Activated naive CD4-positive, alpha-beta T cell treated with anti-CD3 and anti-CD28 coated beads, Interleukin-2, amount 50 U/mL, for 72 hours (primary cell): ENCODE data around the gene TM2D3. TPM values are rescaled to one million over a fixed set of nuclear protein-coding genes. Genes with fewer than 3 reads are reported as not detected.
"Not testable (repeated sequence)": the region's sequence is repeated elsewhere in the genome, so short reads cannot be mapped to it uniquely, and the experiment has no call there.

Source experiments
- ATAC-seq, 2 donors: fragments of 150-1000 bp; cut with Tn5 transposase; 2 replicates each; pipeline ENCODE4 v1.10.0; 2021; ENCODE audit warnings: mild to moderate bottlenecking in 2 of 2, moderate library complexity in 2 of 2
- DNase-seq, 2 donors: peaks; one replicate each; pipeline ENCODE4 v3.0.0; 2021 to 2022; ENCODE audit warnings: low spot score in 2 of 2
- H3K27ac Mint-ChIP-seq, 2 donors: one replicate each; pipeline ENCODE4 v1.8.0; 2022; ENCODE audit warnings: mild to moderate bottlenecking in 2 of 2, mixed read lengths in 2 of 2
- H3K36me3 Mint-ChIP-seq, 2 donors: one replicate each; pipeline ENCODE4 v1.8.0; 2022; ENCODE audit warnings: mixed read lengths in 2 of 2
- H3K9me3 Mint-ChIP-seq, 2 donors: one replicate each; pipeline ENCODE4 v1.8.0; 2022; ENCODE audit warnings: mixed read lengths in 2 of 2
- total RNA-seq, 2 donors: library from RNA; stranded (reverse); gene quantifications; one replicate each; pipeline ENCODE4 v1.2.3, GENCODE V29; 2022

TM2D3 gene
- total RNA-seq, 2 donors from 2014 or later, result 33.5 to 56.7 TPM

DNA sequence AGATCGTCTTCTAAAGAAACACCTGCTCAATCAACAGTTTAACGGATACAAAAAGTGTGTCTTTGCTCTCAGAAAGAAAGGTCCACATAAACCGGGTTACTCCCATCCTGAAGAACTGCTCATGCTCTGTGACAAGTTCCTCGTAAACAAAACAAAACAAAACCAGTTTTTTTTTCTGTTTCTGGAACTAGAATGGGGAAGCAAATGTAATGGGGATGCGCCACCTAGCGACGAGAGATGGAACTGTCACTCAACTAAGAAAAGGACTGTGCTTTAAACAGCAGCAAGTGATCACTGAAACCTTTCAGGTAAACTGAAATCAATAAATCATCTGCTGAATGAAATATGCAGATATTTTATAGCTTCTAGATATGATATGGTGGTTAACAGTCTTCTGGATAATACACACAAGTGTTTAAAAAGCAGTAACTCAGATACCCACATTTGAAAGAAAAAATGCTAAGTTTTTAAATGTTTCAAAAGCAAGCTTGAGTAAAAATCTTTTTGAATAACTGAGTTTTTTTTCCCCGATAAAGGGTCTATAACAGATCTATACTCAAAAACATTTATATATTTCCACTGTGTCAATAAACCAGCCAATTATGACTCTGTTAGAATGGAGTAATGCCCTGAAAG lies 10.9 kb downstream of the TM2D3 start:
- ATAC-seq, result peak in 1 of 2 donors; percentile 61

DNA sequence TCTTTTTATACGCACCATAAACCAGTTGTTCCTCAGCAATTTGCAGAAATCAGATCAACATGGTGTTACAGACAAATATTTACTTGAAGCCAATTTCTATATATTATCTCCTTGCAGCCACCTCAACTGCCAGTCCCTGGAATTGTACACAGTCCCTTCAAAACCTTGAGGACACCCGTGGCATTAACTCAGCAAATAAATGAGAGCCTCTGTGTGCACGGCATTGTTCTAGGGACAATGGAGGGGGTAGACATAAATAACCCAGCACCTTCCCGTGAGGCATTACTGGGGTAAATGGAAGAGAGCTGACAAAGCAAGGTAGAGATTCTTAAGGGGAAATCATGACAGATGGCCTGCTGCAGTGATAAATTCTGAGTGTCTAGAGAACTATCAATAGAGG lies 12.5 kb downstream of the TM2D3 start:
- Mint-ChIP-seq H3K9me3 (no peaks in the 10 kb centered on the region), H3K27ac (no peak overlapping the region), H3K36me3 (peaks cover 9 to 13% of the 10 kb centered on the region in 2 donors)
- ATAC-seq (no peak), DNase-seq (no peak)

More for the DNA sequence above, 10.9 kb downstream of the TM2D3 start:
- Mint-ChIP-seq H3K27ac (peak overlapping the region; percentile 69 to 86), H3K9me3 (no peaks in the 10 kb centered on the region), H3K36me3 (peaks cover 9 to 26% of the 10 kb centered on the region in 2 donors)
- DNase-seq, result peak in 1 of 2 donors; percentile 76

DNA sequence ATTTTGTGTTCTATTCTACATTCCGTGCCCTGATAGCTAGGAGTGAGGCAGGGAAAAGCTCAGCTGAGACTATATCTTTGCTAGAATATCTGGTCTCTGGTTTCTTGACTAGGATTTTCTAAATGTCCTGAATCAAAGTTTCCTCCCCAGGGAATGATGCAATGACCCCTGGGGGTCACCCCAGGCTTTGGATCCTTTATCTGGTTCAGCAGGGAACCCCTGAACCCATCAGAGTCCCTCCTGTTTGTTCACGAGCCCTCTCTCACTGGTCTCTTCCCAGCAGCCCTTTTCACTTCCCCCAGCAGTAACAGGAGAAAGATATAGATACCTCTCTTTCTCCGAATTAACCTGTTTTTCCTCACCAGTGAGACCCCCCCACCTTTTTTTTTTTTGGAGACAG lies 14.3 kb downstream of the TM2D3 start:
- H3K27ac Mint-ChIP-seq, result no peak overlapping the region
- ATAC-seq, result no peak
- peaks cover 5 to 13% of the 10 kb centered on the region in 2 donors for H3K36me3 Mint-ChIP-seq
- DNase-seq, result no peak
- H3K9me3 Mint-ChIP-seq, result no peaks in the 10 kb centered on the region

DNA sequence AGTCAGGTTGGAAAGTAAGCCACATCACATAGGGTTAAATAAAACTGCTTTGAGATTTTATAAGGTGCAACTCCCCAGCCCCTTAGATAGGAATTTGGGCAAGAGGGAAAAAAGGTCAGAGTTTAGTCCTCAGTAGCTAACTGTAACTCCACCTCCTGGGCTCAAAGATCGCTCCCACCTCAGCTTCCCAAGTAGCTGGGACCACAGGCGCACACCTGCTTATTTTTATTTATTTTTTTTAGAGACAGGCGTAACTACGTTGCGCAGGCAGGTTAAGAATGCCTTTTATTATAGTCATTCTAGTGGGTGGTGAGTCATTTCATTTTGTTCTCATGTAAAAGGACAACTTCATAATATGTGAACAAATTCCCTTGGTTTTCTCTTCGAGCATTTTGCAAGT lies 14.7 kb downstream of the TM2D3 start:
- DNase-seq, result no peak
- H3K27ac Mint-ChIP-seq, result no peak overlapping the region
- peaks cover 5 to 11% of the 10 kb centered on the region in 2 donors for H3K36me3 Mint-ChIP-seq
- H3K9me3 Mint-ChIP-seq, result no peaks in the 10 kb centered on the region
- no peak for ATAC-seq

DNA sequence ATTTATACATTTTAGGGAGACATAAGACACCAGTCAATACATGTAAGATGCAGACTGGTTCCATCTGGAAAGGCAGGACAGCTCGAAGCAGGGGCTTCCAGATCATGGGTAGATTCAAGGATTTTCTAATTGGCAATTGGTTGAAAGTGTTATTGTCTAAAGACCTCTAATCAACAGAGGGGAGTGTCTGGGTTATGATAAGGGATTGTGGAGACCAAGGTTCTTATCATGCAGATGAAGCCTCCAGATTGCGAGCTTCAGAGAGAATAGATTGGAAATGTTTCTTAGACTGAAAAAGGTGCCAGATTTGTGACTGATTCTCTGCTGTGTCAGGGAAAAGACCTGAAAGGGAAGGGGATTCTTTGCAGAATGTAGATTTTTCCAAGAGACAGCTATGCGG lies 15.1 kb downstream of the TM2D3 start:
- peaks cover 5 to 6% of the 10 kb centered on the region in 2 donors for H3K36me3 Mint-ChIP-seq
- no peak for DNase-seq
- H3K27ac Mint-ChIP-seq, result peak overlapping the region in 1 of 2 donors; percentile 9
- ATAC-seq, result no peak
- no peaks in the 10 kb centered on the region for H3K9me3 Mint-ChIP-seq

DNA sequence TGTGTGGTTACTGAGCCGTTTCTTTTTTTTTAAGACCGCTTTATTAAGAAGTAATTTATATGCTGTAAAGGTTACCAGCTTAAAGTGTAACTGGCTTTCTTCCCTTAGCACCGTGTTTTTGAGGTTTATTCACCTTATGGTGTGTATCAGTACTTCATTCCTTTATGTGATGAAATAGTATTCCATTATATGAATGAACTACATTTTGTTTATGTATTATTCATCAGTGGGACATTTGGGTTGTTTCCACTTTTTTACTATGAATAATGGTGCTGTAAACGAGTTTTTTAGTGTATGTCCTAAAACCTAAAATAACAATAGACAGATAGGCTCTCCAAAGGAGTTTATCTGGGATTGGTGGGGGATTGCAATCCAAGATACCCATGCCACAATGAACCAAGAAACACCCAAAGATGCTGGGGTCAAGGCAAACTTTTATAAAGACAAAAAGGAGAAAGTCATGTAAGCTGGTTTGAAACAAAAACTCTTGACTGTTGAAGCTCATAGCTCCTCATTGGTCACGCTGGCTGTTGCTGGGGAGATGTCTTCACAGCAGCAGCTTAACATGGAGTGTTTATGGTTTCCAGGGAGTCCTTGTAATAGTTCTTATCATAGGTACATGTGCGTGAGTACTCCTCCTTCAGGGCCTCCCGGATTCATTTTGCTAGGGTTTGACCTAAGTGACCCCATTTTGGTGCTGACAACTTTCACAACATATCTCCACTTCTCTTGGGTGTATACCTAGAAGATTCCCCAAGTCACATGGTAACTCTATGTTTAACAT lies 16.0 kb downstream of the TM2D3 start:
- Mint-ChIP-seq H3K9me3 (no peaks in the 10 kb centered on the region), H3K36me3 (peaks cover 4 to 5% of the 10 kb centered on the region in 2 donors), H3K27ac (no peak overlapping the region)
- ATAC-seq (no peak), DNase-seq (no peak)

DNA sequence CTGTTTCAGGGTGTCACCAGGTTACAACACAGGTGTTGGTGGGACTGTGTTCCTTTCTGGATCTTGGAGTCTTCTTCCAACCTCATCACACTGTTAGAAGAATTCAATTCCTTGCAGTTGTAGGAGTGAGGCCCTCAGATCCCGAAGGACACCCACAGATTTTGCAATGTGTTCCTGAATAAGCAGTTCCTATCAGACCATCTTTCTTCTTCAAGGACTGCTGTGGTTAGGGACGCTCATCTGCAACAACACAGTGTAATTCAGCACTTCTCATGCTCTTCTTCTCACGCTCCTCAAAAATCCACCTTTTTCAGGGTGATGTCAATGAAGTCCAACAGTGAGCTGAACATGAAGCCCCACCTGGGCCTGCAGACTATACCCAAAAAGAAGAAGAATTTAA lies 18.8 kb downstream of the TM2D3 start:
- Mint-ChIP-seq H3K27ac (no peak overlapping the region), H3K36me3 (no peaks in the 10 kb centered on the region), H3K9me3 (no peaks in the 10 kb centered on the region)
- DNase-seq, result no peak
- ATAC-seq, result no peak

DNA sequence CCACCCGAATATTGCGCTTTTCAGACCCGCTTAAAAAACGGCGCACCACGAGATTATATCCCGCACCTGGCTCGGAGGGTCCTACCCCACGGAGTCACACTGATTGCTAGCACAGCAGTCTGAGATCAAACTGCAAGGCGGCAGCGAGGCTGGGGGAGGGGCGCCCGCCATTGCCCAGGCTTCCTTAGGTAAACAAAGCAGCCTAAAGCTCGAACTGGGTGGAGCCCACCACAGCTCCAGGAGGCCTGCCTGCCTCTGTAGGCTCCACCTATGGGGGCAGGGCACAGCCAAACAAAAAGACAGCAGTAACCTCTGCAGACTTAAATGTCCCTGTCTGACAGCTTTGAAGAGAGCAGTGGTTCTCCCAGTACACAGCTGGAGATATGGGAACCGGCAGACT lies 25.5 kb downstream of the TM2D3 start:
- DNase-seq, result not testable (repeated sequence)

DNA sequence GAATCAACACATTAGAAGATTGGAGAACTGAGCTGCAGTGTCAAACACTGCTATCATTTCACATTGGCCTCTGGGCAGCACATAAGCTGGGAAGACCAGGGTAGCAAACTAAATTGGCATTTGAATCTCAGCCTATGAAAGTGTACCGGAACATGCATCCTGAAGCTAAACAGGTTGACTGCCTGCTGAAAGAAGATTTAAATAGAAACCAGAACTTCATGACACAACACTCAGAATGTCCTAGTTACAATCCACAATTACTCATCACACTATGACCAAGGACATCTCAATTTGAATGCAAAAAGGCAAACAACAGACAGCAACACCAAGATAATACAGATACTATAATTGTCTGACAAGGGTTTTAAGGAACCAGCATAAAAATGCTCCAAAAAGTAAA lies 26.2 kb downstream of the TM2D3 start:
- H3K27ac Mint-ChIP-seq, result peak overlapping the region; percentile 18 to 39
- H3K9me3 Mint-ChIP-seq, result peaks cover 0 to 11% of the 10 kb centered on the region in 2 donors
- no peak for DNase-seq
- ATAC-seq, result peak; percentile 40 to 89
- H3K36me3 Mint-ChIP-seq, result peaks cover 24 to 30% of the 10 kb centered on the region in 2 donors

More for the DNA sequence above, 25.5 kb downstream of the TM2D3 start:
- not testable (repeated sequence) for H3K27ac Mint-ChIP-seq, ATAC-seq
- Mint-ChIP-seq H3K36me3 (peaks cover 24 to 30% of the 10 kb centered on the region in 2 donors), H3K9me3 (peaks cover 0 to 11% of the 10 kb centered on the region in 2 donors)

DNA sequence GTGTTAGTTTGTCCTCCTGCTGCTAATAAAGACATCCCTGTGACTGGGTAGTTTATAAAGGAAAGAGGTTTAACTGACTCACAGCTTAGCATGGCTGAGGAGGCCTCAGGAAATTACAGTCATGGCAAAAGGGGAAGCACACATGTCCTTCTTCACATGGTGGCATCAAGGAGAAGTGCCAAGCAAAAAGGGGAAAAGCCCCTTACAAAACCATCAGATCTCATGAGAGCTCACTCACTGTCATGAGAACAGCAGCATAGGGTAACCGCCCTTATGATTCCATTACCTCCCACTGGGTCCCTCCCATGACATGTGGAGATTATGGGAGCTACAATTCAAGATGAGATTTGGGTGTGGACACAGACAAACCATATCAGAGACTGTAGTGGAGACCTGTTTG lies 27.0 kb downstream of the TM2D3 start:
- H3K36me3 Mint-ChIP-seq, result peaks cover 24 to 30% of the 10 kb centered on the region in 2 donors
- peak overlapping the region in 1 of 2 donors; percentile 41 for H3K27ac Mint-ChIP-seq
- H3K9me3 Mint-ChIP-seq, result peaks cover 0 to 11% of the 10 kb centered on the region in 2 donors
- peak in 1 of 2 donors; percentile 33 for ATAC-seq
- DNase-seq, result no peak

DNA sequence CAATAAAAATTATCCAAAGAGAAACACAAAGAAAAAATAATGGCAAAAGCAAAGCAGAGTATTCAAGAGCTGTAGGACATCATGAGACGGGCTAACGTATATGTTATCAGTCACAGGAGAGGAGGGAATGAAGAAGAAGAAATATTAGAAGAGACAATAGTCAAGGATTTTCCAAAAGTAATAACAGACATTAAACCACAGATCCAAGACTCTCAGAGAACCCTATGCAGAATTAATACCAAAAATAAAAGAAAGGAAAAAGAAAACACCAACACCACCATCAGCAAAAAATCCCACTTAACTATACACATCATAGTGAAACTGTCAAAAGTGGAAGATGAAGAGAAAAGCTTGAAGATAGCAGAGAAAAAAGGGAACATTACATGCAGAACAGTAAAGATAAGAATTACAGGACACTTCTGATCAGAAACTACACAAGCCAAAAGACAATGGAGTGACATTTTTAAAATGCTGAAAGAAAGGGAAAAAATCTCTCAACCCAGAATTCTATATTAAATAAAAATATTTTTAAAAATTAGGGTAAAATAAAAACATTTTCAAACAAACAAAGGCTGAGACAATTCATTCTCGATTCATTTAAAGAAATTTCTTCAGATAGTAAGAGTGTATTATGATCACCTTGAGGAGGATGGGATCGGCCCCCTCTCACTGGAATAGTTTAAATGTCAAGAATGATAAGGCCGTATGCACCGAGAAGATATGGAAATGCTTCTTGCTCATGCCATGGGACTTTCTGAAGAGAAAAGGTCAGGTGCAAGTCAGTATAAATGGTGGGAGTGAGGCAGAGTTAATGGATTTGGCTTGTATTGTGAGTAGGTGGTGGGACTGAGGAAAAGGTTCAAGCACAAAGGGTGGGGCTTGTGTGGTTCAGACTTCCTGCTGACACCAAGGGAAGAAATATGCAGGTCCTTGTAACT lies 28.5 kb downstream of the TM2D3 start:
- peaks cover 24 to 30% of the 10 kb centered on the region in 2 donors for H3K36me3 Mint-ChIP-seq
- peak overlapping the region in 1 of 2 donors; percentile 41 for H3K27ac Mint-ChIP-seq
- DNase-seq (no peak), ATAC-seq (no peak)
- H3K9me3 Mint-ChIP-seq, result peaks cover 0 to 11% of the 10 kb centered on the region in 2 donors

DNA sequence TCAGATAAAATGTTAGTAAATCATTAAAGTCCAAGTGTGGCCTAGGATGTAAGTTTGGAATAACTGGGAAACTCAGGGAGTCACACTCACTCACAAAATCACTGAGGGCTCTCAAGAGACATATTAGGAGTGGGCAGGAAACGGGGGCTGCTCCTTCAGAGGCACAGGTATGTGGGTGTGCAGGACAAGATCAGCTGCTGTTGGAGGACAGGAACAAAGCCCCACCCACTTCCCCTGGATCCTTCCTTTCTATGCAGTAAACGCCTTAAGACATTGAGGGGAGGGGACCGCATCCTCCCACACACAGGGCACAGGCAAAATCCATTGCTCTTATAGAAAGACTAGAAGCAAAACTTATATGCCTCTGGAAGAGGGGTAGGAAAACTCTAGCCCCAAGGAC lies 30.2 kb downstream of the TM2D3 start:
- Mint-ChIP-seq H3K27ac (no peak overlapping the region), H3K36me3 (peaks cover 26 to 30% of the 10 kb centered on the region in 2 donors), H3K9me3 (peaks cover 0 to 11% of the 10 kb centered on the region in 2 donors)
- no peak for DNase-seq
- ATAC-seq, result no peak

DNA sequence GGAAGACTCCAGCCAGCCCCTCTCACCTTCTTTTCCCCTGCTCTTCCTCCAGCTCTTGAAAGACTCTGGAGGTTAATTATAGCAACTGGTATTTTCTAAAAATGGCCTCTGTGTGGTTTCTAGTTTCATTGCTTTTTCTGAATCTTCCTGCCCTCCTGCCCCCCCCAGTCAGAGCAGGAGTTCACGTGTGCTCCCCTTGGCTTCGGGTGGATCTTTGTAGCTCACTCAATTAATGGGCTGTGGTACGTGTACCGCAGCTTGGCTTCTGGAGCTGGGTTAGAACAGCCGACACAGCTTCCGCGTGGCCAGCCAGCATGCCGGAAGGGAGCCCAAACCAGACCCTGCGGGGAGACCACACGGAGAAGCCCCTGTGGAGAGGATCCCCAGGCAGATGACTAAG lies 31.5 kb downstream of the TM2D3 start:
- H3K27ac Mint-ChIP-seq, result no peak overlapping the region
- peaks cover 0 to 11% of the 10 kb centered on the region in 2 donors for H3K9me3 Mint-ChIP-seq

DNA sequence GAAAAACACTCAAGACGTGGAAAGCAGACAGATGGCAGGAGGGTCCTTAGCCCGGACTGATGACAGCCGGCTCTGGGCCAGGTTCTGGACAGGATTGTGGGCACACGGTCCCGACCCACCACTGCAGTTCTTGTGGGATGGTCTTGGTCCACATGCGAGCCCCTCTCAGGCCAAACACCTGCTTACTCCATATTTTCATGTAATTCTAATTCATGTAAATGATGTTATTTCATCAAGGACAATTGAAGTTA lies 32.6 kb downstream of the TM2D3 start:
- peaks cover 12 to 21% of the 10 kb centered on the region in 2 donors for H3K36me3 Mint-ChIP-seq
- no peak for DNase-seq
- ATAC-seq, result no peak
- H3K9me3 Mint-ChIP-seq, result peaks cover 0 to 11% of the 10 kb centered on the region in 2 donors
- no peak overlapping the region for H3K27ac Mint-ChIP-seq

More for the DNA sequence above, 31.5 kb downstream of the TM2D3 start:
- DNase-seq (no peak), ATAC-seq (no peak)
- H3K36me3 Mint-ChIP-seq, result peaks cover 20 to 22% of the 10 kb centered on the region in 2 donors

DNA sequence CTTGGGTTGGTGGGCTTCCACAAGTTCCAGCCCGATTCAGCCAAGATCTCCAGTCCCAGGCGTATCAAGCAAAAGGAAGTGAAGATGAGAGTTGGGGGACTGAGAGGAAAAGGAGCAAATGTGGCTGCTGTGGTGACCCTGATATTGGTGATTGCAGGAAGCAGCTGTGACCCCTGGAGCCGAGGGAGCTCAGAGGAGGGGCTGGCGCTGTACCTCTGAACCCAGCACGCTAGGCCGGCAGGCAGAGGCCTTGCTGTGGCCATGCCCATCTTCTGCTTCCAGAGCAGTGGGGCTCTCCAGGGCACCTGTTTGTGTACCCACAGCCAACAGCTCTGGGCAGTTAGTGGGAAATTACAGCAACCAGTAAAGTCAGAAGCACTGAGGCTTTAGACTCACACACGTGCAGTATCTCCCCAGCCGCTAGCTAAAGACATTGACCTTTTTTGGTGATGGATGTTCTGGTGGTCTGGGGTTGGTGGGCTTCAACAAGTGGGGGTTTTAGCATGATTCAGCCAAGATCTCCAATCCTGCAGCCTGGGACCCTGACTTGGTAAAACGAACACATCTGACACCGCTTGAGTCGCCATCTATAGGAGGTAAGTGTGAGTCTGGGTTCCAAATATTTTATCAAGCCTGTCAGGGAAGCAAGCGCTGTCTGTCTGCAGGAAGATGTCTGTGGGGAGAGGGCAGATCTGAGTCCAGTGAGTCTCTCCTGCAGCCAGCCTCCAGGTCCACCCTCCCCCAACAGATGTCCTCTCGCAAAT lies 33.1 kb downstream of the TM2D3 start:
- H3K36me3 Mint-ChIP-seq, result peaks cover 7 to 18% of the 10 kb centered on the region in 2 donors
- peaks cover 0 to 11% of the 10 kb centered on the region in 2 donors for H3K9me3 Mint-ChIP-seq
- ATAC-seq (no peak), DNase-seq (no peak)
- H3K27ac Mint-ChIP-seq, result peak overlapping the region in 1 of 2 donors; percentile 65

DNA sequence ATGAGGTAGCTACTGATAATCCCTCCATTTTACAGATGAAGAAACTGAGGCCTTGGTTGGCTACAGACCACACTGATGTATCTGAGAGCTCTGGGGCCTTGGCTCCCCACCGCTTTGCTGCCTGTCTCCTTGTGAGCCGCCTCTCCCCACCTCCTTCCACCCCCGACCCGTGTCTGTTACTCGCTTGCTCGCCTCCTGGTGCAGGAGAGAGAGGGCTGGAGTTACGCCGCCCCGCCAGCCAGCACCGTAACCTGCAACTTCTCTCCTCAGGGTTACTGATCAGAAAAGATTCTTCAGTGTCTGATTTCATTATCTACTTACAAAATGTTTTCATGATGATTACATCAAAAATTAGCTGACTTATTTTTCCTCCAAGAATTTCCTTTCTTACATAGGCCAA lies 34.1 kb downstream of the TM2D3 start:
- ATAC-seq, result no peak
- H3K9me3 Mint-ChIP-seq, result peaks cover 0 to 5% of the 10 kb centered on the region in 2 donors
- H3K27ac Mint-ChIP-seq, result no peak overlapping the region
- no peak for DNase-seq
- H3K36me3 Mint-ChIP-seq, result peaks cover 4 to 8% of the 10 kb centered on the region in 2 donors
